Activated T-cell treated with anti-CD3 and anti-CD28 coated beads, Interleukin-2, amount 50 U/mL, for 24 hours (primary cell): ENCODE data around the gene NACA2.

Source experiments
- DNase-seq: peaks from one replicate; pipeline ENCODE4 v3.0.0-alpha.2; 2020
- H3K27ac Mint-ChIP-seq: 2 replicates; pipeline ENCODE4 v1.8.0; 2020; ENCODE audit warnings: mild to moderate bottlenecking, mixed read lengths
- H3K27me3 Mint-ChIP-seq: 2 replicates; pipeline ENCODE4 v1.8.0; 2020; ENCODE audit warnings: mixed read lengths
- H3K36me3 Mint-ChIP-seq: 2 replicates; pipeline ENCODE4 v1.8.0; 2020; ENCODE audit warnings: low read depth, mixed read lengths
- H3K4me1 Mint-ChIP-seq: 2 replicates; pipeline ENCODE4 v1.8.0; 2020; ENCODE audit warnings: low read depth, mixed read lengths
- H3K4me3 Mint-ChIP-seq: 2 replicates; pipeline ENCODE4 v1.8.0; 2020; ENCODE audit warnings: mild to moderate bottlenecking, moderate library complexity, mixed read lengths
- H3K9me3 Mint-ChIP-seq: 2 replicates; pipeline ENCODE4 v1.8.0; 2020; ENCODE audit warnings: mixed read lengths

The NACA2 gene

DNA sequence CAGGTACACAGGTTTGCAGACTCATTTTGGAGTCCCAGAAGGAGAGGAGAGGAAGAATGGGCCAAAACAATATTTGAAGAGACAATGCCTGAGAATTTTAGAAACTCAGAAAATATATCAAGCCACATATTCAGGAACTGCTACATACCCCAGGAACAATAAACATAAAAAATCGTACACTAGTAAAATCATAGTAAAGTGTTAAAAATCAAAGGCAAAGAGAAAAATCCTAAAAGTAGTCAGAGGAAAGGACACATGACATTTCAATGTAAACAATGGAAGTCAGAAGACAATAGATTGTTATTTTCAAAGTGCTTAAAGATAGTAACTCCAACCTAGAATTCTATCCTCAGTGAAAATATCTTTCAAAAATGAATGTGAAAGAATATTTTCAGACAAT lies 28.5 kb upstream of the NACA2 start:
- peaks cover 4% of the 10 kb centered on the region for H3K4me1 Mint-ChIP-seq
- H3K27ac Mint-ChIP-seq = no peak overlapping the region
- H3K9me3 Mint-ChIP-seq = peaks cover 10% of the 10 kb centered on the region
- H3K36me3 Mint-ChIP-seq = no peaks in the 10 kb centered on the region
- H3K4me3 Mint-ChIP-seq = no peak overlapping the region
- H3K27me3 Mint-ChIP-seq = peaks cover 30% of the 10 kb centered on the region
- no peak for DNase-seq

DNA sequence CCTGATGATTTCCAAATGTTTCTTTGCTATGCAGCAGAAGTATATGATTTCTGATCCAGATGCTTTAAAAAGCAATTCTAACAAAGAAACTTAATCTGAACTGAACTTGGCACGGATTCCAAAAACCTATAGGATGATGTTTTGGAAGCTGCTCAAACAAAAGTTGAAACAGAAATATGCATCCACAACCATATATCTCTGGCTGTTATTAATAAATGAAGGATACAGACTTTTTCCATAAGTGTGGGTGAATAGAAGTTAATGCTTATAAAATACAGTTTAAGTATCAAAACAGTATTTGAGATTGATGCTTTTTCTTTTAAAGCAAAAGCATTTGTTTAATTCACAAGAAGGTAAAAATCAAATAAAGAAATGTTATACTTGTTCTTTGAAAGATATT lies 27.9 kb upstream of the NACA2 start:
- Mint-ChIP-seq H3K27me3 (peaks cover 25% of the 10 kb centered on the region), H3K4me1 (peaks cover 4% of the 10 kb centered on the region), H3K9me3 (peaks cover 10% of the 10 kb centered on the region), H3K36me3 (no peaks in the 10 kb centered on the region), H3K27ac (no peak overlapping the region), H3K4me3 (no peak overlapping the region)
- DNase-seq = no peak

DNA sequence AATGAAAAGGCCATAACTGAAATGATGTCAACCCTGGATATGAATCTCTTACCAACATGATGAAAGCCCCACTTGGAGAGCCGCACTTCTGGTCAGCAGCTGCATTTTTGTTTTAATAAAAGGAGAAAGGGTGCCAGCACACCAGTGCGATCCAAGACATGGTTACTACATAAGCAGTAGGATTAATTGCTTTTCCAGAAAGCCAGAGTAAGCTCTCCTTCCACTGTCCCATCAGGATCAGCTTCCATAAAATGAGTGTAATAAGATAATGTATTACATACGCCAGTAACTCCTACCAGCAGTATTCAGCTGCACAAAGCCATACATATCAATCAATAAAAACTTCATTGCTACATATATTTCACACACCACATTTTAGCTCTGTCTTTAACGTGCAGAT lies 26.3 kb upstream of the NACA2 start:
- H3K9me3 Mint-ChIP-seq = peaks cover 10% of the 10 kb centered on the region
- no peaks in the 10 kb centered on the region for H3K36me3 Mint-ChIP-seq
- no peak overlapping the region for H3K4me3 Mint-ChIP-seq
- no peak overlapping the region for H3K27ac Mint-ChIP-seq
- peaks cover 22% of the 10 kb centered on the region for H3K27me3 Mint-ChIP-seq
- no peak for DNase-seq
- H3K4me1 Mint-ChIP-seq = peaks cover 4% of the 10 kb centered on the region

DNA sequence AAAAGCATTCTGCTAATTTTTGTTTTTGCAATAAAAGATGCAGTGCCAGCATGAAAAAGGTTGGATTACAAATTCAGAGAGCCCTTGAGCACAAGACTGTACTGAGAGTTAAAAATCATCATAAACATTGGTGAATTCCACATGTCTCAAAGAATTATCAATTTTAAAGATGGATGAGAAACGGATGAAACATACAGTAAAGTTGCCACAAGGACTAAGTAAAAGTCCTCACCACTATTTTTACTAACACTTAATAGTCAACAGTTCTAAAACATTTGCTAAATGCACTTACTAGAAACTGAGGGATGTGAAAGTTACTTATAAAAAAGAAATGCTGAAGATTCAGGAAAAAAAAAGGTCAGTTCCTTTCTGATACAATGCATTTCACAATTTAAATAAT lies 25.8 kb upstream of the NACA2 start:
- Mint-ChIP-seq H3K27me3 (peaks cover 16% of the 10 kb centered on the region), H3K9me3 (peaks cover 10% of the 10 kb centered on the region), H3K36me3 (no peaks in the 10 kb centered on the region), H3K4me1 (peaks cover 4% of the 10 kb centered on the region), H3K27ac (no peak overlapping the region), H3K4me3 (no peak overlapping the region)
- no peak for DNase-seq

DNA sequence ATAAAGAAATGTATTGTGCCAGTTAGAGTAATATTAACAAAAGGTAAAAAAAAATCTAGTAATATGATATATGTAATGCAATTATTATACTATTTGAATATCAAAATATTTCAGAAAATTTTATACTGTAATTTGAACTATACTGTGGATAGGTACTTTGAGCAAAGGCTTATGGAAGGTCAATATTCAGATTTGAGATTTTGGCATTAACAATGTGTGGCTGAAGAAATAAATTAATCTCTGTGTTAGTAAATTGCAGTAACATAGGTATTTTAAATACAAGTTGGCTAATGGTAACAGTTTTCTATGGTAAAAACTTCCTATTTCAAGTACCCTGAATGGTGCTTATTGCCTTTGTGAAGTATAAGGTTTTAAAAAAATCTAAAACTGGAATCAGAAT lies 23.2 kb upstream of the NACA2 start:
- no peak overlapping the region for H3K4me3 Mint-ChIP-seq
- H3K27me3 Mint-ChIP-seq = peaks cover 11% of the 10 kb centered on the region
- H3K4me1 Mint-ChIP-seq = peaks cover 4% of the 10 kb centered on the region
- H3K9me3 Mint-ChIP-seq = peaks cover 6% of the 10 kb centered on the region
- DNase-seq = no peak
- no peak overlapping the region for H3K27ac Mint-ChIP-seq
- no peaks in the 10 kb centered on the region for H3K36me3 Mint-ChIP-seq

DNA sequence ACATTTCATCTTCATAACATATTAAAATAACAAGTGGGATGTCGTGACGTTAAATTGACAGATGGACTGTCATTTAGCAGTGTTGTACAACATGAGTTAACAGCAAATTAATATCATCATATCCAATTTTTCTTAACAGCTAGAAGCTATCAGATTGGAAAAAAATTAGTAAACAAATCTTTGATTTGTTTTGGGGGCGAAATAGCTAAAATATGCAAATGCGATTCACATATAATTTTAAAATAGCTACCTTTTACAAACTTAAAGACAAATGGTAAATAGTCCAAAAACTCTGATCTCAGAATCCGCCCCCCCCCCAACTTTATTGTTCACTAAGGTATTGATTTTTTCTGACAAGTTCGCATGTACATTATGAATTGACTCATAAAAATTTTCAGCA lies 20.3 kb upstream of the NACA2 start:
- no peak overlapping the region for H3K27ac Mint-ChIP-seq
- no peak for DNase-seq
- no peak overlapping the region for H3K4me3 Mint-ChIP-seq
- no peaks in the 10 kb centered on the region for H3K36me3 Mint-ChIP-seq
- H3K9me3 Mint-ChIP-seq = no peaks in the 10 kb centered on the region
- peaks cover 4% of the 10 kb centered on the region for H3K4me1 Mint-ChIP-seq
- peaks cover 14% of the 10 kb centered on the region for H3K27me3 Mint-ChIP-seq

DNA sequence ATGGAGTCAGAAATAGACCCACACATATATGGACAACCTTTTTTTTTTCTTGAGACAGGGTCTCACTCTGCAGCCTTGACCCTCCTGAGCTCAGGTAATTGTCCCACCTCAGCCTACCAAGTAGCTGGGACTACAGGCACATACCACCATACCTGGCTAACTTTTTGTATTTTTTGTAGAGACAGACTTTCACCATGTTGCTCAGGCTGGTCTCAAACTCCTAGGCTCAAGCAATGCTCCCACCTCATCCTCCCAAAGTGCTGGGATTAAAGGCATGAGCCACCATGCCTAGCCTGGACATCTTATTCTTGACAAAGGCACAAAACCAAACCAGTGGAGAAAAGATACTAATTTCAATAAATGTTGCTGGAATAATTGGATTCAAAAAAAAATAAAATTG lies 14.7 kb upstream of the NACA2 start:
- H3K36me3 Mint-ChIP-seq = no peaks in the 10 kb centered on the region
- no peaks in the 10 kb centered on the region for H3K9me3 Mint-ChIP-seq
- no peak overlapping the region for H3K4me3 Mint-ChIP-seq
- peaks cover 21% of the 10 kb centered on the region for H3K27me3 Mint-ChIP-seq
- H3K27ac Mint-ChIP-seq = no peak overlapping the region
- DNase-seq = no peak
- H3K4me1 Mint-ChIP-seq = no peaks in the 10 kb centered on the region

DNA sequence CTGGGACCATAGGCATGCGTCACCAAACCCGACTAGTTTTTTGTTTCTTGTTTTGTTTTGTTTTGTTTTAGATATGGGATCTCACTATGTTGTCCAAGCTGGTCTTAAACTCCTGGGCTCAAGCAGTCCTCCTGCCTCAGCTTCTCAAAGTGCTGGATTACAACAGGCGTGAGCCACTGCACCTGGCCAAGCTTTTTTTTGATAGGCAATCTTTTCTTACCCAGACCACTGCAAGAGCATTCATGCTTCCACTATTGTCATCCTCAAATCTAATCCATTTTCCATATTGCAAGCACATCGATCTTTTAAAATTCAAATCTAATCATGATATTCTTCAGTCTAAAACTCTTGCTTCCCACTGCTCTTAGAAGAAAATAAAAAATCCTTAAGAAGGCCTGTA lies 10.3 kb upstream of the NACA2 start:
- H3K4me1 Mint-ChIP-seq = no peaks in the 10 kb centered on the region

DNA sequence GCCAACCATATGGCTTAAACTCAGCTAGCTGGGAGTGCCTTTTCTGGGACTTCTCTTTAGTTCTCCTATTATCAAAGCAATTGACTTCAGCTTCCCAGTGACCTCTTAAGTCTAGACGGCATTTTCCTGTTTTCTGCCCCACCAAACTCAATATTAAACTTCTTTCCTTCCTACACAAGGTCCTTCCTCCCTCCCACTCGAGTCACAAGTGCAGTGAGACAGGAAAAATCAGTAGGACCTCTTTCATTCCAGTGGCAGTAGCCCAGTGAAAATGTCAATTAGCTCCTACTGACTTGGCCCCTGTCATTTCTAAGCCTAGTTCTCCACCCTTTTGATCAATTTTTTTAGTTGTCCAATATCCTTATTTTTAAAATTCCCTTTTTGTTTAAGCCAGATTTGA lies 9.6 kb upstream of the NACA2 start:
- Mint-ChIP-seq H3K36me3 (no peaks in the 10 kb centered on the region), H3K4me3 (no peak overlapping the region), H3K4me1 (no peaks in the 10 kb centered on the region), H3K9me3 (no peaks in the 10 kb centered on the region), H3K27ac (no peak overlapping the region), H3K27me3 (peaks cover 29% of the 10 kb centered on the region)
- no peak for DNase-seq

More for the DNA sequence above, 10.3 kb upstream of the NACA2 start:
- no peak for DNase-seq
- H3K9me3 Mint-ChIP-seq = no peaks in the 10 kb centered on the region
- H3K27ac Mint-ChIP-seq = no peak overlapping the region
- H3K27me3 Mint-ChIP-seq = peaks cover 27% of the 10 kb centered on the region
- no peaks in the 10 kb centered on the region for H3K36me3 Mint-ChIP-seq
- H3K4me3 Mint-ChIP-seq = no peak overlapping the region

DNA sequence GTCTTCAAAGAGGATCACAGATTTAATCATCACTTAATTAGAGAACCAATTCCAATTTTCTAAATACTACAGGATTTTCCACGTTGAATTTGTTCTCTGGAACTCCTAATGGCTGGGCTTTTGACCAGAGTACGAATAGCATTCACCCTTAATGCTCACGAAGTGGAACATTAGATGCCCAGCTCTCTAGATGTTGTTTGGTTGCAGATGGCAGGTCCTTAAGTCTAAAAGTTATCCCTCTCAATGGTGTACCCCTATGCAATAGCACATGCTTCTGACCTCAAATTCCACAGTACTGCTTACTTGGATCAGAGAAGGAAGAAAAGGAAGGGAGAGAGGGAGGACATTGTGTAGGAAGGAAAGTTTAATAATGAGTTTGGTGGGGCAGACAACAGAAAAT lies 8.6 kb upstream of the NACA2 start:
- Mint-ChIP-seq H3K9me3 (no peaks in the 10 kb centered on the region), H3K4me3 (no peak overlapping the region), H3K27ac (no peak overlapping the region), H3K4me1 (no peaks in the 10 kb centered on the region), H3K27me3 (peaks cover 28% of the 10 kb centered on the region), H3K36me3 (no peaks in the 10 kb centered on the region)
- no peak for DNase-seq

DNA sequence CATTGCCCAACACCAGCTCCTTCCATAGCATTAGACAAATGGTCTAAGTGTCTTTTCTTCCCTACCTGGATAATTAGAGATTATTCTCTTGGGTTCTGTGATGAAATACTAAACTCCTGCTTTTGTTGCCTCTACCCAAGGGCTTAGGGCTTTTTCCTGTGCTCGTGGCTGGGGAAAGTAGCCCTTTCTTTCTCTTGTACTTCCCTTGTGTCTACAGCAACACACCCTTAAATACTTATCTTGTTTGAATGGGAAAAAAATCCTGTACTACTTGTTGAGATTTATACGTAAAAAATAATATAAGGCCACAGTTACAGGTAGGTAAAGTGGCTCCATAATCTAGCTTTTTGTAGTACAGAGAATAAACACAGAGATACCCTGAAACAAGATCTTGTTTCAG lies 7.0 kb upstream of the NACA2 start:
- H3K4me1 Mint-ChIP-seq = no peaks in the 10 kb centered on the region
- H3K27ac Mint-ChIP-seq = no peak overlapping the region
- no peaks in the 10 kb centered on the region for H3K9me3 Mint-ChIP-seq
- no peaks in the 10 kb centered on the region for H3K36me3 Mint-ChIP-seq
- no peak for DNase-seq
- peaks cover 30% of the 10 kb centered on the region for H3K27me3 Mint-ChIP-seq
- no peak overlapping the region for H3K4me3 Mint-ChIP-seq

DNA sequence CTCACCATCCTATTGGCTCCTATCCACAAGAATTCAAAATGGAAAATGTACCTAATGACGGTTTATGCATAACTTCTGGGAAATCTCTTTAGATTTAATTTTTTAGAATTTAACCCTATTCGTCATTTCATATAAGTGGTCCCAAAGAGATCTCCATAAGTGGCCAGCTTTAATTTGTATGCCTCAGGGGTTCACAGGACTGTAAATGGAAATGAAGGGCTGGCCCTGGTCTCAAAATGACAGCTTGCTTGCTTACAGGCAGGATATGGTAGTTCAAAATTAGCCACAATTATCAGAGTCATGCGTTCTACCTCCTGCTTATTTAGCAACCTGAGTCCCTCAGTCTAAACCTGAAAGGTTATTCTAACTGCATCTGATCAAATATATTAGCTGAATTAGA lies 6.6 kb upstream of the NACA2 start:
- peaks cover 26% of the 10 kb centered on the region for H3K27me3 Mint-ChIP-seq
- H3K4me3 Mint-ChIP-seq = no peak overlapping the region
- H3K27ac Mint-ChIP-seq = no peak overlapping the region
- H3K4me1 Mint-ChIP-seq = no peaks in the 10 kb centered on the region
- DNase-seq = no peak
- no peaks in the 10 kb centered on the region for H3K36me3 Mint-ChIP-seq
- H3K9me3 Mint-ChIP-seq = no peaks in the 10 kb centered on the region

DNA sequence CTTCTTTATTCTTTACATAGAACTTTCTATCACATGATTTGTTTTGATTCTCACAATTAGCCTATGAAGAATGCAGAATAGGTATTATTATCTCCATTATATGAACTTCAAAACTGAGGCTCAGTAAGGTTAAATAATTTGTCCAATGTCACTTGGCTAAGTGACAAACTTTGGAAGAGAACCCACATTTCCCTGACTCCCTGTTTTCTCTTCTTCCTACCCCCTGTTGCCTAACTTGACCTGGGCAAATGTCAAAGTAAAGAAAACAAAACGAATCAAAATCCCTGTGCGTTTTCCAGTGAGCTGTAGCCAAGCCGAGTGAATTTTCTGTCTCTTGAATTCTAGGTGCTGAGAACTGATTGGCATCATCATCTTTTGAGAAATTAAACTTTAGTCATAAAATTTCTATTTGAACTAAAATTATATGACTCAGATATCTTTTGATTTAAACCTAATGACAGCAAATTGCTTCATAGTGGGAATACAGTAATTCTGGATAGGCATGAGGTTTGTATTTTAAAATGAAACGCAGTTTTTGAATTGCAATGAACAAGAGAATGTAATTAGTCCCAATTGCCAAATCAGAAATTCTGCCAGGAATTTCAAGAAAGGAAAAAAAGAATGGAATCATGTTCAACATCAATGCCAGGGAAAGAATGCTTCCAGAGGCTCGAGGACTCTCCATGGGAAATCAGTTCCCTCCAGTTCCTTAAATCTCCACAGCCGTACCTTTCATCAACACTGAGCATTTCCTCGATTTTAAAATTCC lies 4.6 kb upstream of the NACA2 start:
- peaks cover 22% of the 10 kb centered on the region for H3K27me3 Mint-ChIP-seq
- H3K27ac Mint-ChIP-seq = no peak overlapping the region
- no peaks in the 10 kb centered on the region for H3K9me3 Mint-ChIP-seq
- H3K4me3 Mint-ChIP-seq = no peak overlapping the region
- DNase-seq = no peak
- no peaks in the 10 kb centered on the region for H3K36me3 Mint-ChIP-seq
- H3K4me1 Mint-ChIP-seq = no peaks in the 10 kb centered on the region

DNA sequence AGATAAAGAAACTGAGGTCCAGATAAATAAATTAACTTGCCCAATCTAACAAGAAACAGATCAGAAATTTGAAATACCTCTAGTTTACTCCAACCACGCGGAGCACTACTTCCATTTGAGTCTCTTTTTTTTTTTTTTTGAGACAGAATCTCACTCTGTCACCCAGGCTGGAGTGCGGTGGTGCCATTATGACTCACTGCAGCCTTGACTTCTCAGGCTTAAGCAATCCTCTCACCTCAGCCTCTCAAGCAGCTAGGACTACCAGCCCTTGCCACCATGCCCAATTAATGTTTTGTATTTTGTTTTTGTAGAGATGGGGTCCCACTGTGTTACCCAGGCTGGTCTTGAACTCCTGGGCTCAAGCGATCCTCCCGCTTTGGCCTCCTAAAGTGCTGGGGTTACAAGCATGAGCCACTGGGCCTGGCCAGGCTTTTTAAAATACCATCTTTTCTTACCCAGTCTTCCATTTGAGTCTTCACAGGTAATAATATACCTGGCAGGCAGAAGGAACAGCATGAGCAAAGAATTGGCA lies 3.3 kb upstream of the NACA2 start:
- Mint-ChIP-seq H3K4me3 (no peak overlapping the region), H3K4me1 (no peaks in the 10 kb centered on the region), H3K27me3 (peaks cover 22% of the 10 kb centered on the region), H3K27ac (no peak overlapping the region), H3K36me3 (no peaks in the 10 kb centered on the region), H3K9me3 (no peaks in the 10 kb centered on the region)
- DNase-seq = no peak

DNA sequence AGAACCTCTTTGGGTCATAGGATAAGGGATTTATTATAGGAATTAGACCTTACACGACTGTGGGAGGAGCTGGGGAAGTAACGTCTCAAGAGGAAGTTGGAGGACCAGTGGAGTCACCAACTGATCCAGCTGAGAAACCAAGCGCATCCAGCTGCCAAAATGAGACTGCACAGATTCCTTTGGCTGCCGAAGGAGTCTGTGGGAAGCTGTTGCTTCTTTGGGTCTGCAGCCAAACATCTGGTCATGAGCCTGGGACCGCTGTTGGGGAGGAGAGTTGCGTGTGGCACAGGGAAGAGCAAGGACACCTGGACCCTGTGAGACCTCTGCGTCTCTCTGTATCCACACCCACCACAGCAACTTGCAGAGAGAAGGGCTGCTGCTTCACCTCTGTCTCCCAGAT lies 2.4 kb upstream of the NACA2 start:
- Mint-ChIP-seq H3K9me3 (no peaks in the 10 kb centered on the region), H3K27me3 (peaks cover 22% of the 10 kb centered on the region), H3K4me3 (no peak overlapping the region), H3K36me3 (no peaks in the 10 kb centered on the region), H3K4me1 (no peaks in the 10 kb centered on the region), H3K27ac (no peak overlapping the region)
- DNase-seq = no peak

DNA sequence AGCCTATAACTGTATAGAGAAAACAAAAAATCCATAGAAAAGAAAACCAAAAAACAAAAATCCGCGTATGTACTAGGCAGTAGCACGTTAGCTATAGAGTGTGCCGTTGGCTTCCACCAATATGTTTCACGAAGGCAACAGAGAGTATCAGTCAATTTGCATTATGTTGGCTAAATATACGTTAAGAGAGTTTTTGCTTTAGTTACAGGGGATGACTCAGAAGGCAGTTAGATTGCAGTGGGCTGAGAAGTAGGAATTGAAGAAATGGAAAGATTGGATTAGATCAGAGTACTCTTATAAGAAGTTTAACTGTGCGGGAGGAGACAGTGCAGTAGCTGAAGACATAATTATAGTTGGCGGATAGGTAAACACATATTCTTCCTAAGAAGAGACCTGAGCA lies 911 bp upstream of the NACA2 start:
- H3K27me3 Mint-ChIP-seq = peaks cover 25% of the 10 kb centered on the region
- H3K27ac Mint-ChIP-seq = no peak overlapping the region
- no peak for DNase-seq
- H3K4me3 Mint-ChIP-seq = no peak overlapping the region
- no peaks in the 10 kb centered on the region for H3K4me1 Mint-ChIP-seq
- no peaks in the 10 kb centered on the region for H3K9me3 Mint-ChIP-seq
- no peaks in the 10 kb centered on the region for H3K36me3 Mint-ChIP-seq
